HG03469 (cell line): ENCODE data around the gene FUZ.

Experiments
- ATAC-seq: cut with Tn5 transposase; IDR thresholded peaks from one replicate; pipeline ENCODE4 v1.9.1; 2021; ENCODE audit warnings: mild to moderate bottlenecking, moderate library complexity, moderate number of reproducible peaks; ENCODE audit not compliant: unreplicated experiment

FUZ gene

DNA sequence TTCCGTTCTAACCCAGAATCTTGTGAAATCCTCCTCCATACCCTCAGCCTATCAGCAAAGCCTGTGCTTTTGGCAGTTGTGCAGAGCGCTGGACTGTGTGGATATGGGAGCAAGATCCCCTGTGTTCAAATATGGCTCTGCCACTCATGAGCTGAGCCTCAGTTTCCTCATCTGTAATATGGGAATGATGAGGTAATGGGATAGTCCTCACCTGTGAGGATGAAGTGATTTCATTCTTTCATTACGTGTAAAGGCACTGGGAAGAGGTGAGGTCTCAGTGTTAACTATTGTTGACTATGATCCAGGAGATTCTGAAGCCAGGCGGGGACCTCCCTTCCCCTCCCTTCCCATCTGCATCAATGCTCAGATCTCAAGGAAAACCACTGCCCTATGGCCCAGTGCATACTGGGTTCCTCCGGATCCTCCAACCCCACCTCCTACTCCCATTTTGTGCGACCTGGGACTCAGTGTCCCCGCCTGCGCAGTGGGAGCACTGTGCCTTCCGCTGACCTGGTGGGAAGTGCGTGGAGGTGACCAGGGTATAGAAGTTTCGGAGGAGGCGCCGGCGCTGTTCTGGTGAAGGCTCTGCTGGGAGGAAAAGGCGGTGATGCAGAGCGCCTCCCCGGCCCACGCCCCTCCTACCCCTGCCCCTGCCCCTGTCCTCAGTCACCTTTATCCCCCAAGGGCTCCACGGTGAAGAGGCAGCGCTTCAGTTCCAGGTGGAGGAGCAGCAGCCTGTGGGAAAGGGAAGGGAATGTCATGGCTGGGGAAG lies 5.0 kb downstream of the FUZ start:
- ATAC-seq = no peak

DNA sequence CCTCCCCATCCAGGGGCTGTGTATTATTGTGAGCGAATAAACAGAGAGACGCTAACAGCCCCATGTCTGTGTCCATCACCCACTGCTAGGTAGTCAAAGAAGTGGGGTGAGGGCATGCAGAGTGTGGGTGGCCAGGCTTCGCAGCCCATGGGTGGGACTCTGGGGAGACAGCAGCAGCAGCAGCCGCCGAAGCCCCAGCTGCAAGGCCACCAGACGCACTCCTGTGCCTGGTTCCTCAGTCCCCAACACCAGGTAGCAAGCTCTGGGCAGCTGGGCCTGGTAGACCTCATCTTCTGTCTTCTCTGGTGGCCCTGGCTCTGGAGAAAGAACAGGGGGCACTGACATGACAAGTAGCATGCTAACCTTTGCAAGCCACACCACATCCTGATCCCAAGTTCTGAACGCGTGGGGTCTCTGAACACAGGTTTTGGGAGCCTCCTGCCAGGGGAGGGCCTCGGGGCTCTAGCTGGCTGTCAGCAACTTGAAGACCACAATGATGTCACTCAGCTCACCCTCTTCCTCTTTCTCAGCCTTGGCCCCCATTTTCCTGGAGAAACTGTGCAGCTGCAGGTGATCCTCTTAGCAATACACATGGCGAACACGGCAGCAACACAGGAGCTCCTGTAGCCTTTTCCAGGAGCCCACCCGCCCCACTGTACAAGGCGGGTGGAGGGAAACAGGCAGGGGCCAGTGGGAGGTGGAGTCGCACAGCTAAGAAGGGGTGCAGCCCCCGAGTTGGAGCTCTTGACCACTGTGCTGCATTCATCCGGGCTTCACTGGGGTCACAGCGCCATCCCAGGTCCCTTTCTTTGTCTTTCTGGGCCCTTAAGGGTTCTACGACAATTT lies 5.8 kb downstream of the FUZ start:
- no peak for ATAC-seq

- ATAC-seq = no peak
These were observed 6.5 kb downstream of the FUZ start for GRCh38 chr19:49806620-49806959.

- ATAC-seq = no peak
These were observed 7.1 kb downstream of the FUZ start for GRCh38 chr19:49805822-49806619.

- no peak for ATAC-seq
These were observed 9.6 kb downstream of the FUZ start for GRCh38 chr19:49803529-49803856.

DNA sequence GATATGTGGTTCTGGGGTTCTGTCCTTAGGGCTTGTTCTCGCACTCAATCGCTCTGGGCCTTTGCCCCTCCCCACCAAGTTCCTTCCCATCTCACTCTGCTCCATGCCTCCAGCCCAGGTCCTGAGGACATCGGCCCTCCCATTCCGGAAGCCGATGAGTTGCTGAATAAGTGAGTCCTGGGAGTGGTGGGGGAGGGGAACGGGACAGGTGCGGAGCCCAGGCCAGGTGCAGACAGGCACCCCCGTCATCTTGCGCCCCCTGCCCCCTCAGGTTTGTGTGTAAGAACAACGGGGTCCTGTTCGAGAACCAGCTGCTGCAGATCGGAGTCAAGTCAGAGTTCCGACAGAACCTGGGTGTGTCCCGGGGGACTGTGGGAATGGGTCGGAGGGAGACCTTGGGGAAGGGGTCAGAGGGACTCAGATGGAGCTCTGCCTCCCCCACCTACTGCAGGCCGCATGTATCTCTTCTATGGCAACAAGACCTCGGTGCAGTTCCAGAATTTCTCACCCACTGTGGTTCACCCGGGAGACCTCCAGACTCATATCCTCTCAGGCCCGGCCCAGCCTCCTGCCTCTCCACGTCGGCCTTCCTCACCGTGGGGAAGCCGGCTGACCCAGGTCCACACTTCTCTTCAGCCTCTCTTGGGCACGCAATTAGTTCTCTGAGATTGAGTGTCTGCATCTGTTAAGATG lies 10.1 kb downstream of the FUZ start:
- ATAC-seq = no peak

GRCh38 chr19:49801966-49802661 lies 11.0 kb downstream of the FUZ start:
- no peak for ATAC-seq

DNA sequence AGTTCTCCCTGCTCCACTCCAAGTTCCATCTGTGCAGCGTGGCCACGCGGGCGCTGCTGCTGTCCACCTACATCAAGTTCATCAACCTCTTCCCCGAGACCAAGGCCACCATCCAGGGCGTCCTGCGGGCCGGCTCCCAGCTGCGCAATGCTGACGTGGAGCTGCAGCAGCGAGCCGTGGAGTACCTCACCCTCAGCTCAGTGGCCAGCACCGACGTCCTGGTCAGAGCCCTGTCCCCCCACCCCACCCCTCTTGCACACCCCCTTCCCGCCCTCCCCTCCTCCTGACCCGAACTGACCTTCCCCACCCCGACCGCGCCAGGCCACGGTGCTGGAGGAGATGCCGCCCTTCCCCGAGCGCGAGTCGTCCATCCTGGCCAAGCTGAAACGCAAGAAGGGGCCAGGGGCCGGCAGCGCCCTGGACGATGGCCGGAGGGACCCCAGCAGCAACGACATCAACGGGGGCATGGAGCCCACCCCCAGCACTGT lies 11.6 kb downstream of the FUZ start:
- ATAC-seq = no peak

DNA sequence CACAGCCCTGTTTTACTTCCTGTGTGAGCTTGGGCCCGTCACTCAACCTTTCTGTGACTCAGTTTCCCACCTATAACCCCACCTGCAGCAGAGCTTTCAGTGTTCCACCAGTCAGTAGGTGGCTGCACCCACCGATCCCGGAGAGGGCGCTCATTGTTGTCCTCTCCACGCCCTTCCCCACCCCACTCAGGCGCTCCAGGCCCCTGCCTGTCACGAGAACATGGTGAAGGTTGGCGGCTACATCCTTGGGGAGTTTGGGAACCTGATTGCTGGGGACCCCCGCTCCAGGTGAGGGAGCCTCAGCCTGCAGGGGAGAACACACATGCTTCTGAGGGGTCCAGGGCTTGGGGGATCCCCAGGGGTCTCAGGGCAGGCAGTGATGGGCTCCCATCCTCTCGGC lies 12.3 kb downstream of the FUZ start:
- no peak for ATAC-seq

DNA sequence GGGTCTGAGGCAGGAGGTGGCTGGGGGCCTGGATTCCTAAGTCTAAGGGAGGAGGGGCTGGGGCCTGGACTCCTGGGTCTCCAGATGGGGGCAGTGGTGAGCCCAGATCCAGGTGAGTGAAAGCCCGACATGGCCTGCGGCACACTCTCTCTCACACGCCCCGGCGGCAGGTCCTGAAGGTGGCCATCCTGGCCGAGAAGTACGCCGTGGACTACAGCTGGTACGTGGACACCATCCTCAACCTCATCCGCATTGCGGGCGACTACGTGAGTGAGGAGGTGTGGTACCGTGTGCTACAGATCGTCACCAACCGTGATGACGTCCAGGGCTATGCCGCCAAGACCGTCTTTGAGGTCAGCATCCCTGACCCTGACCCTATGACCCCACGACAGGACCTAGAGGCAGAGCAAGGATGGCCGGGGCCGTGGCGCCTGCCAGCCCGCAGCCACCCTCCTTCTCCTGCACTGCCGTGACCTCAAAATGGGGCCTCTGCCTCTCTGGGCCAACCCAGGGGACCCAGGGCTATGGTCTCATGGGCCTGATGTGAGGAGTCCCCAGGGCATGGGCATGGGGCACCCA lies 13.2 kb downstream of the FUZ start:
- ATAC-seq = no peak

GRCh38 chr19:49799271-49799797 lies 13.8 kb downstream of the FUZ start:
- ATAC-seq = no peak

GRCh38 chr19:49798574-49798973 lies 14.5 kb downstream of the FUZ start:
- ATAC-seq = no peak

DNA sequence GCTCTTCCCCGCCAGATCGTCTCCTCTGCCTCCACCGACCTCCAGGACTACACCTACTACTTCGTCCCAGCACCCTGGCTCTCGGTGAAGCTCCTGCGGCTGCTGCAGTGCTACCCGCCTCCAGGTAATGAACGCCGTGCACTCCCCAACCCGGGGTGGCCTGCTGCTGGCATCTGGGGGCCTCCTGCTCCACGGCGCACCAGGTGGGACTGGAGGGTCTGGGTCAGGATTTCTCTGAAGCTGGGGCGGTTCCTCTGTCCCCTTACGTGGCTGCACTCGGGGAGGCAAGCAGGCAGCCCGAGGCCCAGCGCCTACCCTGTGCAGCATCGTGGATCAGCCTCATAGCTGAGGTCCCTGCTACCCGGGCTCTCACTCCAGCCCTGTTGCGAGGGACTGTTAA lies 17.5 kb downstream of the FUZ start:
- no peak for ATAC-seq

GRCh38 chr19:49793561-49793840 lies 19.6 kb downstream of the FUZ start:
- ATAC-seq = no peak

- ATAC-seq = no peak
These were observed 20.1 kb downstream of the FUZ start for GRCh38 chr19:49792829-49793560.

DNA sequence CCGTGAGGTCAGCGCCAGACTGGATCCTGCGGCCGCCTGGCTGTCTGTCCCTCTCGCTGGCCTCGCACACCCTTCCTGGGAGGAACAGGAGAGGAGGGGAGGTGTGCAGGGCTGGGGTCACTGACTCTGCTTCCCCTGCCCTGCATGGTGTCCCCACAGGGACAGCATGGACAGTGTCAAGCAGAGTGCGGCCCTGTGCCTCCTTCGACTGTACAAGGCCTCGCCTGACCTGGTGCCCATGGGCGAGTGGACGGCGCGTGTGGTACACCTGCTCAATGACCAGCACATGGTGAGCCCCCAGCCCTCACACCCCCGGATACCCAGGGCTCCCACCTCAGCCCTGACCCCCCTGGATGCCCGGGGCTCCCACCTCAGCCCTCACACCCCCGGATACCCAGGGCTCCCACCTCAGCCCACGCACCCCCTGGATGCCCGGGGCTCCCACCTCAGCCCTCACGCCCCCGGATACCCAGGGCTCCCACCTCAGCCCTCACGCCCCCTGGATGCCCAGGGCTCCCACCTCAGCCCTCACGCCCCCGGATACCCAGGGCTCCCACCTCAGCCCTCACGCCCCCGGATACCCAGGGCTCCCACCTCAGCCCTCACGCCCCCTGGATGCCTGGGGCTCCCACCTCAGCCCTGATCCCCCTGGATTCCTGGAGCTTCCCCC lies 21.2 kb downstream of the FUZ start:
- ATAC-seq = no peak

- no peak for ATAC-seq
These were observed 22.2 kb downstream of the FUZ start for GRCh38 chr19:49790866-49791265.

DNA sequence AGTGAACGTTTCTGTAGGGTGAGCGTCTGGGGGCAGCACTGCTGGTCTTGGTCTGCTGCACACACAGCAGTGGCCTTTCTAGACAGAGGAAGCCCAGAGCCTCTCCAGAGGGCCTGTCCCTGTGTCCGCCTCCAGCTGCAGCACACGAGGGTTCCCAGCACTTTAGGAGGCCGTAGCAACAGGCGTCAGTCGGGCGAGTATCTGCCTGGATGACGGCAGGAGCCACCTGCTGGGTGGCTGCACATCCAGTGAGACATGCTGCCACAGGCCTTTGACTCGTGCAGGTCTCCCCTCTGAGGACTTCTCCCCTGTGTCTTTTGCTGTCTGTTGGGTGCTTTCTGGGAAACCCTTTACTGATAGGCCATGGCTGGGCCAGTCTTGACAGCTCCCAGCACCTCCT lies 24.2 kb downstream of the FUZ start:
- ATAC-seq = no peak

GRCh38 chr19:49787746-49788145 lies 25.3 kb downstream of the FUZ start:
- no peak for ATAC-seq
